Kidney (tissue), 14 donors: ENCODE data around the gene MAST2. TPM values are rescaled to one million over a fixed set of nuclear protein-coding genes. Genes with fewer than 3 reads are reported as not detected.

Source experiments
- DNase-seq, 5 donors: peaks; one replicate each; pipeline ENCODE4 v3.0.0-alpha.2; 2013 to 2020
- FAIRE-seq: peaks from 2 replicates; lab custom pipeline; 2012; peaks lifted over from hg19 to GRCh38; lab: Jason Lieb, UNC
- H3K27ac ChIP-seq, 2 donors: one replicate each; pipeline ENCODE4 v1.7.0; 2013; ENCODE audit warnings: low read depth in 2 of 2, low read length in 2 of 2, inconsistent platforms in 1 of 2
- H3K27me3 ChIP-seq: one replicate; pipeline ENCODE4 v1.7.1; 2013; ENCODE audit warnings: low read length, inconsistent platforms; ENCODE audit not compliant: control insufficient read depth, insufficient read depth
- H3K36me3 ChIP-seq, 3 donors: one replicate each; pipeline versions ENCODE4 v1.7.0 to v1.7.1; 2013; ENCODE audit warnings: low read length in 3 of 3, control low read depth in 1 of 3, inconsistent platforms in 1 of 3; ENCODE audit not compliant: insufficient read depth in 3 of 3, control insufficient read depth in 2 of 3
- H3K4me1 ChIP-seq, 3 donors: one replicate each; pipeline versions ENCODE4 v1.7.0 to v1.7.1; 2013; ENCODE audit warnings: low read length in 3 of 3, inconsistent platforms in 1 of 3, low read depth in 1 of 3; ENCODE audit not compliant: control insufficient read depth in 2 of 3, insufficient read depth in 2 of 3
- H3K4me3 ChIP-seq, 3 donors: one replicate each; pipeline versions ENCODE4 v1.7.0 to v1.8.1; 2013; ENCODE audit warnings: low read length in 3 of 3, control low read depth in 1 of 3, inconsistent platforms in 1 of 3
- H3K9ac ChIP-seq, 3 donors: one replicate each; pipeline versions ENCODE4 v1.7.0 to v1.7.1; 2013; ENCODE audit warnings: low read length in 3 of 3, control low read depth in 1 of 3, inconsistent platforms in 1 of 3
- H3K9me3 ChIP-seq, 3 donors: one replicate each; pipeline versions ENCODE4 v1.7.0 to v1.7.1; 2013; ENCODE audit warnings: low read length in 3 of 3, control low read depth in 1 of 3, inconsistent platforms in 1 of 3; ENCODE audit not compliant: control insufficient read depth in 2 of 3, insufficient read depth in 1 of 3
- CTCF ChIP-seq: IDR thresholded peaks from 3 replicates; pipeline ENCODE4 v1.5.1; 2012; ENCODE audit warnings: mild to moderate bottlenecking, moderate library complexity, borderline replicate concordance; ENCODE audit not compliant: insufficient read depth; ENCODE audit errors: extremely low read depth
- intact Hi-C: fragments of 100-400 bp; cut with DNase I; formaldehyde crosslinking; loops from one replicate; pipeline ENCODE4 v1.11.1; 2022
- polyA plus RNA-seq: library from polyadenylated mRNA; stranded (reverse); fragments of 350-450 nt; fragmentation: Illumina TruSeq; extraction: RNeasy Lipid Tissue Mini Kit (QIAGEN cat#74804); gene quantifications from one replicate; pipeline ENCODE4 v1.2.3, GENCODE V29; 2014; ENCODE audit warnings: low read depth, low replicate concordance; ENCODE audit not compliant: insufficient read depth
- total RNA-seq: library from RNA; stranded (reverse); fragmentation: NEBNext Ultra II Directional; extraction: Animal tissue kit (Norgen Biotek cat#: 25700); gene quantifications from one replicate; pipeline ENCODE4 v1.2.1, GENCODE V29; 2021
- donor health status: control.
- donor health status: control.
- donor health status: control.
- donor health status: control.
- donor health status: control.
- donor health status: DM: yes; HTN: yes; CAD: no.
- donor health status: Normal renal cell carcinoma (clear cell type).

MAST2 gene
- total and polyA plus RNA-seq, 2 donors from 2014 or later, result 7.6 to 17.9 TPM

- FAIRE-seq, result no peak
- no peak for TF ChIP-seq CTCF
- no peaks in the 10 kb centered on the region for H3K27me3 ChIP-seq
- H3K9me3 ChIP-seq, result no peaks in the 10 kb centered on the region
- intact Hi-C loops, result no loop called here
- no peak overlapping the region for H3K4me3 ChIP-seq
- H3K27ac ChIP-seq, result no peak overlapping the region
- no peaks in the 10 kb centered on the region for H3K4me1 ChIP-seq
- H3K36me3 ChIP-seq, result no peaks in the 10 kb centered on the region
- DNase-seq, result no peak
- no peak overlapping the region for H3K9ac ChIP-seq
Observed at GRCh38 chr1:45922813-45923212, 119.4 kb downstream of the MAST2 start.

- DNase-seq (no peak), FAIRE-seq (no peak)
- no peak for TF ChIP-seq CTCF
- no peaks in the 10 kb centered on the region for H3K4me1 ChIP-seq
- H3K4me3 ChIP-seq, result no peak overlapping the region
- no peaks in the 10 kb centered on the region for H3K27me3 ChIP-seq
- intact Hi-C loops, result no loop called here
- H3K27ac ChIP-seq, result no peak overlapping the region
- no peaks in the 10 kb centered on the region for H3K9me3 ChIP-seq
- H3K36me3 ChIP-seq, result no peaks in the 10 kb centered on the region
- no peak overlapping the region for H3K9ac ChIP-seq
Observed at GRCh38 chr1:45923343-45923742, 119.9 kb downstream of the MAST2 start.

- H3K27ac ChIP-seq, result no peak overlapping the region
Observed at GRCh38 chr1:45924736-45925135, 121.3 kb downstream of the MAST2 start.

More at GRCh38 chr1:45924736-45925135, 121.3 kb downstream of the MAST2 start:
- Histone ChIP-seq H3K9ac (no peak overlapping the region), H3K4me3 (no peak overlapping the region), H3K4me1 (peaks cover 0 to 2% (median 0%) of the 10 kb centered on the region in 3 donors), H3K36me3 (no peaks in the 10 kb centered on the region), H3K9me3 (no peaks in the 10 kb centered on the region), H3K27me3 (no peaks in the 10 kb centered on the region)
- TF ChIP-seq CTCF, result no peak
- intact Hi-C loops, result no loop called here
- FAIRE-seq, result no peak
- no peak for DNase-seq
